Stomach (tissue), 4 donors: ENCODE data around the gene MCRIP2.

Experiments
- CTCF ChIP-seq, 7 experiments: fragments of 450-650 bp in 4 of 7; fragments of 200-600 bp in 3 of 7; sonication (generic) in 3 of 7; IDR thresholded peaks; one replicate each; pipeline ENCODE4 v1.5.1; 2016 to 2019; ENCODE audit warnings: antibody characterized with exemption in 7 of 7, control low read depth in 2 of 7, mild to moderate bottlenecking in 1 of 7
- POLR2A ChIP-seq, 4 donors: fragments of 450-650 bp; IDR thresholded peaks; one replicate each; pipeline ENCODE4 v1.6.1; 2016; ENCODE audit warnings: antibody characterized with exemption in 4 of 4, control low read depth in 2 of 4, mild to moderate bottlenecking in 1 of 4, moderate library complexity in 1 of 4
- POLR2AphosphoS5 ChIP-seq, 3 donors: sonication (generic); formaldehyde crosslinking; IDR thresholded peaks; one replicate each; pipeline ENCODE4 v1.6.1; 2016; ENCODE audit warnings: antibody characterized with exemption in 3 of 3

GRCh38 chr16:600781-601180 lies 40.8 kb upstream of the MCRIP2 start:
- TF ChIP-seq CTCF (IDR thresholded peaks at IDR 0.05) (no peak), POLR2A (IDR thresholded peaks at IDR 0.05) (no peak), POLR2AphosphoS5 (IDR thresholded peaks at IDR 0.05) (no peak)
